ES-I3 (cell line): ENCODE data around the gene CPED1.

Experiments used
- H3K36me3 ChIP-seq: 2 replicates; pipeline ENCODE4 v1.6.1; 2013; ENCODE audit warnings: mild to moderate bottlenecking, low read length, control low read depth, moderate library complexity; ENCODE audit not compliant: insufficient read depth
- H3K4me1 ChIP-seq: 2 replicates; pipeline ENCODE4 v1.6.1; 2013; ENCODE audit warnings: mild to moderate bottlenecking, control low read depth, low read length; ENCODE audit not compliant: insufficient read depth
- H3K9ac ChIP-seq: 2 replicates; pipeline ENCODE4 v1.6.1; 2013; ENCODE audit warnings: low read depth, mild to moderate bottlenecking, low read length, moderate library complexity
- H3K9me3 ChIP-seq: 2 replicates; pipeline ENCODE4 v1.6.1; 2013; ENCODE audit warnings: mild to moderate bottlenecking, low read length, moderate library complexity; ENCODE audit not compliant: control insufficient read depth, insufficient read depth

Gene CPED1

GRCh38 chr7:120987683-120988590 lies 574 bp upstream of the CPED1 start:
- H3K4me1 ChIP-seq: peaks cover 5% of the 10 kb centered on the region; the same call in 1 of the 2 replicates
- no peaks in the 10 kb centered on the region for H3K9me3 ChIP-seq
- peak overlapping the region; percentile 48; the same call in 1 of the 2 replicates for H3K9ac ChIP-seq
- H3K36me3 ChIP-seq: no peaks in the 10 kb centered on the region

- no peak overlapping the region for H3K9ac ChIP-seq
- peaks cover 5% of the 10 kb centered on the region; the same call in 1 of the 2 replicates for H3K4me1 ChIP-seq
- H3K36me3 ChIP-seq: no peaks in the 10 kb centered on the region
- no peaks in the 10 kb centered on the region for H3K9me3 ChIP-seq
These were observed 1.0 kb downstream of the CPED1 start for GRCh38 chr7:120989257-120990220.

- Histone ChIP-seq H3K36me3 (no peaks in the 10 kb centered on the region), H3K4me1 (peaks cover 5% of the 10 kb centered on the region; the same call in 1 of the 2 replicates), H3K9ac (no peak overlapping the region), H3K9me3 (no peaks in the 10 kb centered on the region)
These were observed 2.1 kb downstream of the CPED1 start for GRCh38 chr7:120990468-120991118.

- H3K9ac ChIP-seq: no peak overlapping the region
- peaks cover 5% of the 10 kb centered on the region; the same call in 1 of the 2 replicates for H3K4me1 ChIP-seq
- no peaks in the 10 kb centered on the region for H3K9me3 ChIP-seq
- no peaks in the 10 kb centered on the region for H3K36me3 ChIP-seq
These were observed 2.6 kb downstream of the CPED1 start for GRCh38 chr7:120991161-120991560.

- H3K4me1 ChIP-seq: peaks cover 5% of the 10 kb centered on the region; the same call in 1 of the 2 replicates
- no peaks in the 10 kb centered on the region for H3K9me3 ChIP-seq
- H3K36me3 ChIP-seq: no peaks in the 10 kb centered on the region
- H3K9ac ChIP-seq: no peak overlapping the region
These were observed 3.1 kb downstream of the CPED1 start for GRCh38 chr7:120991581-120991980.

- H3K9ac ChIP-seq: no peak overlapping the region
- H3K4me1 ChIP-seq: peaks cover 5% of the 10 kb centered on the region; the same call in 1 of the 2 replicates
- no peaks in the 10 kb centered on the region for H3K9me3 ChIP-seq
- H3K36me3 ChIP-seq: no peaks in the 10 kb centered on the region
These were observed 3.9 kb downstream of the CPED1 start for GRCh38 chr7:120992272-120992964.

GRCh38 chr7:120992965-120993494 lies 4.5 kb downstream of the CPED1 start:
- Histone ChIP-seq H3K9ac (no peak overlapping the region), H3K36me3 (no peaks in the 10 kb centered on the region), H3K4me1 (peaks cover 3% of the 10 kb centered on the region; the same call in 1 of the 2 replicates)

GRCh38 chr7:120993553-120994191 lies 5.2 kb downstream of the CPED1 start:
- H3K9ac ChIP-seq: no peak overlapping the region
- no peaks in the 10 kb centered on the region for H3K9me3 ChIP-seq
- H3K36me3 ChIP-seq: no peaks in the 10 kb centered on the region
- H3K4me1 ChIP-seq: no peaks in the 10 kb centered on the region

More at GRCh38 chr7:120992965-120993494, 4.5 kb downstream of the CPED1 start:
- H3K9me3 ChIP-seq: no peaks in the 10 kb centered on the region

GRCh38 chr7:120994512-120995410 lies 6.2 kb downstream of the CPED1 start:
- Histone ChIP-seq H3K36me3 (no peaks in the 10 kb centered on the region), H3K4me1 (no peaks in the 10 kb centered on the region), H3K9ac (no peak overlapping the region)

GRCh38 chr7:120995654-120996053 lies 7.1 kb downstream of the CPED1 start:
- no peaks in the 10 kb centered on the region for H3K4me1 ChIP-seq
- no peaks in the 10 kb centered on the region for H3K36me3 ChIP-seq
- H3K9ac ChIP-seq: no peak overlapping the region
- no peaks in the 10 kb centered on the region for H3K9me3 ChIP-seq

More at GRCh38 chr7:120994512-120995410, 6.2 kb downstream of the CPED1 start:
- H3K9me3 ChIP-seq: no peaks in the 10 kb centered on the region

- Histone ChIP-seq H3K9me3 (no peaks in the 10 kb centered on the region), H3K36me3 (no peaks in the 10 kb centered on the region), H3K9ac (no peak overlapping the region; the same call in 1 of the 2 replicates), H3K4me1 (no peaks in the 10 kb centered on the region)
These were observed 7.9 kb downstream of the CPED1 start for GRCh38 chr7:120996333-120996987.

- Histone ChIP-seq H3K4me1 (no peaks in the 10 kb centered on the region), H3K36me3 (no peaks in the 10 kb centered on the region), H3K9ac (no peak overlapping the region; the same call in 1 of the 2 replicates), H3K9me3 (no peaks in the 10 kb centered on the region)
These were observed 8.5 kb downstream of the CPED1 start for GRCh38 chr7:120996988-120997345.
